Measurements from ENCODE around the gene AZGP1.
"Not testable (repeated sequence)": the region's sequence is repeated elsewhere in the genome, so short reads cannot be mapped to it uniquely, and the experiment has no call there.

The AZGP1 gene

GRCh38 chr7:99994819-99995218 is 19.0 kb upstream of the AZGP1 start:
- TF ChIP-seq CTCF (IDR thresholded peaks at IDR 0.05; ENCODE audit: low read depth, low read length): no peak
- no peak for DNase-seq (ENCODE audit: extremely low read depth, low read depth)

- no peak for TF ChIP-seq CTCF (IDR thresholded peaks at IDR 0.05; ENCODE audit: low read depth, low read length)
- no peak for DNase-seq (ENCODE audit: extremely low read depth, low read depth)
Observed at GRCh38 chr7:99992330-99993038, 16.7 kb upstream of the AZGP1 start.

GRCh38 chr7:99991543-99991942 is 15.7 kb upstream of the AZGP1 start:
- not testable (repeated sequence) for DNase-seq (ENCODE audit: extremely low read depth, low read depth)

GRCh38 chr7:99990460-99990852 is 14.6 kb upstream of the AZGP1 start:
- no peak for TF ChIP-seq CTCF (IDR thresholded peaks at IDR 0.05; ENCODE audit: low read depth, low read length)
- no peak for DNase-seq (ENCODE audit: extremely low read depth, low read depth)

- DNase-seq (ENCODE audit: extremely low read depth, low read depth): no peak
- no peak for TF ChIP-seq CTCF (IDR thresholded peaks at IDR 0.05; ENCODE audit: low read depth, low read length)
Observed at GRCh38 chr7:99987846-99988245, 12.0 kb upstream of the AZGP1 start.

GRCh38 chr7:99987306-99987705 is 11.5 kb upstream of the AZGP1 start:
- not testable (repeated sequence) for DNase-seq (ENCODE audit: extremely low read depth, low read depth)

GRCh38 chr7:99984593-99984992 is 8.8 kb upstream of the AZGP1 start:
- DNase-seq (ENCODE audit: extremely low read depth, low read depth): no peak
- no peak for TF ChIP-seq CTCF (IDR thresholded peaks at IDR 0.05; ENCODE audit: low read depth, low read length)

GRCh38 chr7:99981066-99981465 is 5.2 kb upstream of the AZGP1 start:
- DNase-seq (ENCODE audit: extremely low read depth, low read depth): not testable (repeated sequence)

- not testable (repeated sequence) for DNase-seq (ENCODE audit: extremely low read depth, low read depth)
Observed at GRCh38 chr7:99980448-99980872, 4.6 kb upstream of the AZGP1 start.

- TF ChIP-seq CTCF (IDR thresholded peaks at IDR 0.05; ENCODE audit: low read depth, low read length): peak; percentile 45
- DNase-seq (ENCODE audit: extremely low read depth, low read depth): not testable (repeated sequence)
Observed at GRCh38 chr7:99979814-99980225, 4.0 kb upstream of the AZGP1 start.
